ENCODE measurements around the gene DLGAP1.

The DLGAP1 gene

DNA sequence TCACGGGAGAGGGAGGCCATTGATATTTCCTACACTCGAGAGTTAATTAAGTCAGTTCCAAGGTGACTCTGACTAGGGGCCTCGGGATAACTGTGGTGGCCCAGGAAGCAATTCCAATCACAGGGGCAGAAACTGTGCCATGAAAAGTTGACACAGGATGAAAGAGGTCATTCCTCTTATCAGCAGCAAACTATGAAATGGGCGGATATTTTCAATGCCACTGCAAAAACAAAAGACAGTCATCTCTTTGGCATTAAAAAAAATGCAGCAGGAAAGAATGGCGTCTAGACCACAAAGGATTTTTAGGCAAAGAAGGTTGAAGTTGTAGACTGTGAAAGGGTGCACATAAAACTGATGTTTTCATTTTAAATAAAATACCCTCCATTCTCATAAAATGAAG is 955.1 kb downstream of the DLGAP1 start:
- no peak overlapping the region for H3K4me3 ChIP-seq (ENCODE audit: low read depth, low read length)
- DNase-seq (ENCODE audit: low read depth): no peak
- TF ChIP-seq, protein P1, sequence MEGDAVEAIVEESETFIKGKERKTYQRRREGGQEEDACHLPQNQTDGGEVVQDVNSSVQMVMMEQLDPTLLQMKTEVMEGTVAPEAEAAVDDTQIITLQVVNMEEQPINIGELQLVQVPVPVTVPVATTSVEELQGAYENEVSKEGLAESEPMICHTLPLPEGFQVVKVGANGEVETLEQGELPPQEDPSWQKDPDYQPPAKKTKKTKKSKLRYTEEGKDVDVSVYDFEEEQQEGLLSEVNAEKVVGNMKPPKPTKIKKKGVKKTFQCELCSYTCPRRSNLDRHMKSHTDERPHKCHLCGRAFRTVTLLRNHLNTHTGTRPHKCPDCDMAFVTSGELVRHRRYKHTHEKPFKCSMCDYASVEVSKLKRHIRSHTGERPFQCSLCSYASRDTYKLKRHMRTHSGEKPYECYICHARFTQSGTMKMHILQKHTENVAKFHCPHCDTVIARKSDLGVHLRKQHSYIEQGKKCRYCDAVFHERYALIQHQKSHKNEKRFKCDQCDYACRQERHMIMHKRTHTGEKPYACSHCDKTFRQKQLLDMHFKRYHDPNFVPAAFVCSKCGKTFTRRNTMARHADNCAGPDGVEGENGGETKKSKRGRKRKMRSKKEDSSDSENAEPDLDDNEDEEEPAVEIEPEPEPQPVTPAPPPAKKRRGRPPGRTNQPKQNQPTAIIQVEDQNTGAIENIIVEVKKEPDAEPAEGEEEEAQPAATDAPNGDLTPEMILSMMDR (IDR thresholded peaks at IDR 0.05; ENCODE audit: insufficient read depth, low read depth, low read length, missing control alignments): no peak

DNA sequence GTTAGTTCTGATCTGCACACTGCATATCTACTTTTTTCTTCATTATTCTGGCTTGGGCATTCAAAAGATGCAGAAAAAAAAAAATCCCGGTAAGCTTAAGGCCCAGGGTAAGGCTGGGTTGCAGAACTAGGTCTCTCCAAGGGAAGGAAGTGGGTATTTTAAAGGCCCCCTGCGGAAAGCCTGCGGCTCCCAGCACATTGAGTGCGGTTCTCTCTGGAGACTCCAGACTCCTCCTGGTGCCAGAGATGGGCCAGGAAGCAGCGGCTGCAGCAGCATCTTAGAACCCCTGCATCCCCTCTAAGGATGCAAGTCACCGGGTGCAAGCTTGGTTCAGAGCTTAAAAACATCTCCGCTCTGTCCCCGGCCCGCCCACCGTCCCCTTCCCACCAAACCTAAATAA is 955.6 kb downstream of the DLGAP1 start:
- TF ChIP-seq, protein P1 (IDR thresholded peaks at IDR 0.05; ENCODE audit: insufficient read depth, low read depth, low read length, missing control alignments): no peak
- H3K4me3 ChIP-seq (ENCODE audit: low read depth, low read length): no peak overlapping the region
- DNase-seq (ENCODE audit: low read depth): no peak

DNA sequence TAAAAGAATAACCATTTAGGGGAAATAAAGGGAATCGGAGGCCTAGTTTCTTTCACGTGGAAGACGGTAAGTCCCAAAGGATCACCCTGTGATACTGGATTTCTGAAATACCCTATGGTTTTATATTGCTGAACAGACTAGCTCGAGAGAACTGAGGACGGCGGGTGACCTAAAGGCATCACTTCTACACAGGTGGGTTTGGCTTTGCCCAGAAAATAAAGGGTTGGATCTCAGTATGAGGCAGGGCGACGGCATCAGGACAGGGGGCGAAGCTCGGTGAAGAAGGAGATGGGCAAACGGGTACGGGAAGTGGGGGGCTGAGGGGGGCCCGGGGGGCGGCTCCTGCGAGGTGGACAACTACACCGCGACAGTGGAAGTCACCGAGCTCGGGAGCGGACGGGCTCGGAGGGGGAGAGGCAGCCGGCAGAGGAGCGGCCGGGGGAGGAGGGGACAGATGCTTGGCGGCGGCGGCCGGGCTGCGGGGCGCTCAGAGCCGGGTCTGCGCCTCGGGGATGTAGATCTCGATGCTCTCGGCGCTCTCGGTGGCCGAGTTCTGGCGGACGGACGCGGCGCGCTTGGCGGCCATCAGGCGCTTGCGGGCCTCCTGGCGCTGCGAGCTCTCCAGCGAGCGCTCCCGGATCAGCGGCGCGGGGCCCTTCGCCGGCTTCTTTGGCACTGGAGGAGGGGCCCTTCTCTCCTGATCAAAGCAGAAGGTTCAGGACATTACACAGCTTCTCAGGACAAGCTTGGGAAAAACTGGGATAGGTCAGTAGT is 956.2 kb downstream of the DLGAP1 start:
- no peak for DNase-seq (ENCODE audit: low read depth)
- TF ChIP-seq, protein P1 (IDR thresholded peaks at IDR 0.05; ENCODE audit: insufficient read depth, low read depth, low read length, missing control alignments): no peak
- H3K4me3 ChIP-seq (ENCODE audit: low read depth, low read length): no peak overlapping the region

DNA sequence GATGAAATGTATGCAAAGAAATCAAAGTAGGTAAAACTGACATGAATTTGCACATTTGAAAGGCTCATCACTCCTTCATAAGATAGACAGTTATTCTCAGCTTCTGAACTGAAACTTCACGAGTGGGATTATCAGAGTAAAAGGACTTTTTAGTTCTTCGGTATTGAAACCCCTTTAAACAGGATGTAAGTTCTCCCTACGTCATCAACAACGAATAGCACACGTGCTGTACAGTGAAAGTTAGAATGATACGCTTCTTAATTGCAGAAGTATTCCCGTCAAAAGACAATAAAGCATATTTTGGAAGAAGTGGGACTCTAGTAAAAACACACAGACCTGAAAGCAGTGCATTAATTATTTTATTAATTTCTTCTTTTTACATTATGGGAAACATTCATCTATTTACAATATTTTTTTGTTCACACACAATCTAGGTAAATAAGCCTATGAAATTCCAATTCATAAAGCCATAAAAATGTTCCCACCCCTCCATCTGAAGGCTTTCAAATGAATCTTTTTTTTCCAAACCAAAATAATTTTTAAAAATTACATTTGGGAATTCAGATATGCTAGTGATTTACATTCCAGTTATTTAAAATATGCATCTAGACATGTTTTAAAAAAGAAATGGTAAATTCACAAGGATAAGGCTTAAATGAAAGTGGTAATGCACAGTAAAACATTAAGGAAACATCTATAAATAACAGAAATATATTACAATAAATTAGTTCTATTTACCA is 959.2 kb downstream of the DLGAP1 start:
- H3K4me3 ChIP-seq (ENCODE audit: low read depth, low read length): no peak overlapping the region
- DNase-seq (ENCODE audit: low read depth): no peak
- TF ChIP-seq, protein P1 (IDR thresholded peaks at IDR 0.05; ENCODE audit: insufficient read depth, low read depth, low read length, missing control alignments): no peak

DNA sequence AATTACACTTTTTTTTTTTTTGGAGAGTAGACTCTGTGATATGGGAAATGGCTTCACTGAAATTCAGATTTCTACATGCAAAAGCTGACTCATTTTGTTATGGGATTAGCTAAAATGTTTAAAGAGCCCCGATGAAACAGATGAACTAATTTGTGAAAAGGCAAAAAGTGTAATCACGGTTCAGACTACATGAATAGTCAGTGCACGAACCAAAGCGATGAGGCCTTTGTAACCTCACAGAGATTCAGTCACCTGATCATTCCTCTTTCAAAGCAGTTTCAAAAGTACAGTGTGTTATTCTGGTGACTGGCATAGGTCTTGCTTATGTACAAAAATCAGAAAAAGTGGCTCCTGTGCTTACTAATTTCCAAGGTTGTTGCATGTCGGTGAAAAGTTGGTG is 960.5 kb downstream of the DLGAP1 start:
- no peak for DNase-seq (ENCODE audit: low read depth)
- H3K4me3 ChIP-seq (ENCODE audit: low read depth, low read length): no peak overlapping the region

DNA sequence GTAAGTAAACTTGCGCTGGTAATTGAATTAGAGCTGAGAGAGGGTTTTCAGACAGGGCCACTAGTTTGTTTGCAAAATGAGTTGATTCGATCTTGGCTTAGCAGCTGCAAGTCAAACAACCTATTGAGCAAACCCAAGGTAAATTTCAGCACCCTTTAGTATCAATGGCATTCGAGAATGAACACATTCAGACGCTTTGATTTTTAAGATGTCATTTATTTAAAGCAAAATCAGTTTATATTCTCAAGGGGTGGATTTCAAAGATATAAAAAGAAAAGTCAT is 960.9 kb downstream of the DLGAP1 start:
- DNase-seq (ENCODE audit: low read depth): no peak
- no peak overlapping the region for H3K4me3 ChIP-seq (ENCODE audit: low read depth, low read length)
- TF ChIP-seq, protein P1 (IDR thresholded peaks at IDR 0.05; ENCODE audit: insufficient read depth, low read depth, low read length, missing control alignments): no peak

More for the DNA sequence above, 960.5 kb downstream of the DLGAP1 start:
- TF ChIP-seq, protein P1 (IDR thresholded peaks at IDR 0.05; ENCODE audit: insufficient read depth, low read depth, low read length, missing control alignments): no peak
